ENCODE results near the gene IGFBP7. TPM values are rescaled to one million over a fixed set of nuclear protein-coding genes. Genes with fewer than 3 reads are reported as not detected.
A peak's percentile ranks its signal among the peaks of the same experiment; 100 is the strongest.

The IGFBP7 gene
- total RNA-seq, 4 donors from 2014 or later = 1,415 to 3,184 (median 2,179) TPM

DNA sequence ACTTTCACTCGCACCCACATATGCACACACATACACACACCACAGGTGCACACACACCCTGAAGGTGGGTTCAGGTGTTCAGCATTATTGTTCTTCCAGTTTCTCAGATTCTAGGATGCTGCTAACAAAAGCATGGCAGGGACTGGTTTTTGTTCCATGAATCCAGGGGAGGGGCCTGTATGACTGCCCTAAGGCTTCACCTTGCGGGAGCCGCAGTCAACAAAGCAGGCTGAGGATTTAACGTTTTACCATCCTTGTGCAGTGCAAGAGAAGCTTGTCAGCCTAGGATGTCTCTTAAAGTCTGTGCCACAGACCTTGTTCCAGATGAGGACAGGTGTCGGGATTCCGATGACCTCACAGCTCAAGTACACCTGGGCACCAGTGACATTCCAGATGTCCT is 69.7 kb downstream of the IGFBP7 start:
- peaks cover 0 to 67% (median 26%) of the 10 kb centered on the region in 4 donors for H3K4me1 ChIP-seq
- no peak overlapping the region for H3K4me3 ChIP-seq
- peaks cover 0 to 12% (median 0%) of the 10 kb centered on the region in 3 donors for H3K36me3 ChIP-seq
- WGBS, 2 donors = 79 to 84% methylated on average over 6 of the region's 6 CpGs
- no peaks in the 10 kb centered on the region for H3K27me3 ChIP-seq
- H3K9me3 ChIP-seq = no peaks in the 10 kb centered on the region
- no peak for DNase-seq (ENCODE audit: low spot score in 2 of 2)
- peak overlapping the region in 2 of 4 donors; percentile 11 to 77 for H3K27ac ChIP-seq
- TF ChIP-seq, protein P1, sequence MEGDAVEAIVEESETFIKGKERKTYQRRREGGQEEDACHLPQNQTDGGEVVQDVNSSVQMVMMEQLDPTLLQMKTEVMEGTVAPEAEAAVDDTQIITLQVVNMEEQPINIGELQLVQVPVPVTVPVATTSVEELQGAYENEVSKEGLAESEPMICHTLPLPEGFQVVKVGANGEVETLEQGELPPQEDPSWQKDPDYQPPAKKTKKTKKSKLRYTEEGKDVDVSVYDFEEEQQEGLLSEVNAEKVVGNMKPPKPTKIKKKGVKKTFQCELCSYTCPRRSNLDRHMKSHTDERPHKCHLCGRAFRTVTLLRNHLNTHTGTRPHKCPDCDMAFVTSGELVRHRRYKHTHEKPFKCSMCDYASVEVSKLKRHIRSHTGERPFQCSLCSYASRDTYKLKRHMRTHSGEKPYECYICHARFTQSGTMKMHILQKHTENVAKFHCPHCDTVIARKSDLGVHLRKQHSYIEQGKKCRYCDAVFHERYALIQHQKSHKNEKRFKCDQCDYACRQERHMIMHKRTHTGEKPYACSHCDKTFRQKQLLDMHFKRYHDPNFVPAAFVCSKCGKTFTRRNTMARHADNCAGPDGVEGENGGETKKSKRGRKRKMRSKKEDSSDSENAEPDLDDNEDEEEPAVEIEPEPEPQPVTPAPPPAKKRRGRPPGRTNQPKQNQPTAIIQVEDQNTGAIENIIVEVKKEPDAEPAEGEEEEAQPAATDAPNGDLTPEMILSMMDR (IDR thresholded peaks at IDR 0.05) = no peak
- no peak for TF ChIP-seq POLR2A (IDR thresholded peaks at IDR 0.05)
- no peak for TF ChIP-seq EP300 (IDR thresholded peaks at IDR 0.05)

DNA sequence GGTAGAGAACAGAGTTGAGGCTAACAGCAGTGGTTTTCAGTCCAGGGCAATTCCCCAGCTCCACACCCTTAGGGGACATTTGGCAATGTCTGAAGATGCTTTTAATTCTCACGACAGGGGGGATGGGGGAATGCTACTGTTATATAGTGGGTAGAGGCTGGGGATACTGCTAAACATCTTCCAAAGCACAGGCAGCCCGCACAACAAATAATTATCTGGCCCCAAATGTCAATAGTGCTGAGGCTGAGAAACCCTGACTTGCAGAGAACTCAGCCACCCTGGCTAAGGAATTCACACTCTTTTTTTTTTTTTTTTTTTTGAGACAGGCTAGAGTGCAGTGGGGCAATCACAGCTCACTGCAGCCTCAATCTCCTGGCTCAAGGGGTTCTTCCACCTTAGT is 70.8 kb downstream of the IGFBP7 start:
- Histone ChIP-seq H3K36me3 (peaks cover 0 to 12% (median 0%) of the 10 kb centered on the region in 3 donors), H3K27me3 (no peaks in the 10 kb centered on the region), H3K27ac (peak overlapping the region in 1 of 4 donors; percentile 11), H3K4me1 (peaks cover 0 to 55% (median 20%) of the 10 kb centered on the region in 4 donors), H3K4me3 (no peak overlapping the region), H3K9me3 (no peaks in the 10 kb centered on the region)
- 43 to 71% methylated on average over 2 of the region's 2 CpGs for WGBS, 2 donors
- no peak for DNase-seq (ENCODE audit: low spot score in 2 of 2)
- TF ChIP-seq EP300 (IDR thresholded peaks at IDR 0.05) = no peak

DNA sequence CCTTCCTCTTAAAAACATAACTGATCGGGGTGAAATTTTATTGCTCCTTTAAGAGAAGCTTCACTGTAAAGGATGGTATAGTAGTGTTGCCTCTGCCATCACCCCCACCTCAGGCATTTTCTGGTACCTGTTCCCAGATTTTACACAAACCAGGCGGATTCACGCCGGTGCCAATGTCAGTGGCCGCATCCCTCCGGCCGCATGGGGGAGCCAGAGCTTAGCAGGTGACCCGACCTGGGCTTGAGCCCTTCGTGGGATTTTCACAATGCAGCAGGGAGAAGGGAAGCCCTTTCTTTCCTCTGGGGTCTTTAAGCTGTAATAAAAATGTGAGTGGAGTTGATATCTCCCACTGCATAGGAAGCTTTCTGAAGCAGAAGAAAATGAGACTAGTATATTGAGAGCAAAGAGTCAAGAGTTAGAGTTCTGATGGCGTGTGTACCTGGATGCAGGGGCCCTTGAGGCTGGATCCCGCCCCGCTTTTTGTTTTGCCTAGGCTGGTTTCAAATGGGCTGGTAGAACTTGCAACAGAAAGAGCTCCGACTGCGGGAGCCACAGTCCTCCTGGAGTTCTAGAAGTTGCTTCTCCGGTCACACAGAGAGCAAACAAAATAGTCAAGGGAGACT is 72.1 kb downstream of the IGFBP7 start:
- H3K4me1 ChIP-seq = peaks cover 0 to 43% (median 13%) of the 10 kb centered on the region in 4 donors
- H3K27me3 ChIP-seq = no peaks in the 10 kb centered on the region
- WGBS, 2 donors = 47 to 52% methylated on average over 15 of the region's 15 CpGs
- DNase-seq (ENCODE audit: low spot score in 2 of 2) = peak; percentile 45 to 59
- peaks cover 0 to 12% (median 0%) of the 10 kb centered on the region in 3 donors for H3K36me3 ChIP-seq
- H3K4me3 ChIP-seq = no peak overlapping the region
- no peaks in the 10 kb centered on the region for H3K9me3 ChIP-seq
- H3K27ac ChIP-seq = peak overlapping the region in 1 of 4 donors; percentile 1
- TF ChIP-seq, protein P1 (IDR thresholded peaks at IDR 0.05) = peak; percentile 47 to 75 (median 67)
- no peak for TF ChIP-seq POLR2A (IDR thresholded peaks at IDR 0.05)
- TF ChIP-seq EP300 (IDR thresholded peaks at IDR 0.05) = peak in 1 of 2 donors; percentile 15

DNA sequence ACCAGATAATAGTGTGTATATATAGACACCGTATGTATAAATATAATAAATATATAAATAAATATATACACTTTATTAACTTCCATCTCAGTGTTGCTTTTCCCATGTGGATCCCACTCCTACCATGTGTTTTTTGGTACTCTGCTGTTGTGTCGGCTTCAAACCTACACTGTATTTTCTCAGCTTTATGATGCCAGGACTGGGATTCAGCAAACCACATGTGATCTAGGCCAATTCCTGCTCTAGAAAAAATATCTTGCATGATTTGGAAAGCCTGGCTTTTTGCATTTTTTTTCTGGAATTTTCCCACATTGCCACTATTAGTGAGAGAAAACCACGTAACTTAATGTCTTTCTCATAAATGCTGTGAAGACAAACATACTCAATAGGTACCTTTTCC is 75.7 kb downstream of the IGFBP7 start:
- no peak for DNase-seq (ENCODE audit: low spot score in 2 of 2)
- H3K27me3 ChIP-seq = no peaks in the 10 kb centered on the region
- H3K4me3 ChIP-seq = no peak overlapping the region
- peaks cover 0 to 9% (median 0%) of the 10 kb centered on the region in 4 donors for H3K4me1 ChIP-seq
- no peaks in the 10 kb centered on the region for H3K9me3 ChIP-seq
- WGBS, 2 donors = 67 to 73% methylated on average over 3 of the region's 3 CpGs
- TF ChIP-seq, protein P1 (IDR thresholded peaks at IDR 0.05) = no peak
- H3K36me3 ChIP-seq = peaks cover 0 to 48% (median 4%) of the 10 kb centered on the region in 3 donors
- H3K27ac ChIP-seq = peak overlapping the region in 1 of 4 donors; percentile 32

DNA sequence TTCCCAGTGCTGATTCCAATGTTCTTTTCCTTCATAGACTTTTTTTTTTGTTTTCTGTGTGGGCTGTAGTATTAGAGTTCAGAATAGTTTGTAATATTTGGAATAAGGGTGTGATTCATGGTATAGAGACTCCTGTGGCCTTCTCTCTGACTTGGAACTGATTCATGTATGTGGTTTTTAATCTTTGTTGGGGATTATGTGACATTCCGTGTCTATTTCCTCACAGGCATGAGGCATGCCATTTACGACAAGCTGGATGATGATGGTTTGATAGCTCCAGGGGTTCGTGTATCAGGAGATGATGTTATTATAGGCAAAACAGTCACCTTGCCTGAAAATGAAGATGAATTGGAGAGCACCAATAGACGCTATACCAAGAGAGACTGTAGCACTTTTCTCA is 87.1 kb downstream of the IGFBP7 start:
- no peaks in the 10 kb centered on the region for H3K27me3 ChIP-seq
- H3K4me1 ChIP-seq = peaks cover 0 to 3% (median 0%) of the 10 kb centered on the region in 4 donors
- WGBS, 2 donors = 86 to 87% methylated on average over 4 of the region's 4 CpGs
- H3K27ac ChIP-seq = no peak overlapping the region
- no peak overlapping the region for H3K4me3 ChIP-seq
- H3K9me3 ChIP-seq = no peaks in the 10 kb centered on the region
- TF ChIP-seq, protein P1 (IDR thresholded peaks at IDR 0.05) = no peak
- no peak for TF ChIP-seq EP300 (IDR thresholded peaks at IDR 0.05)
- TF ChIP-seq POLR2A (IDR thresholded peaks at IDR 0.05) = no peak
- no peak for DNase-seq (ENCODE audit: low spot score in 2 of 2)
- peaks cover 0 to 94% (median 17%) of the 10 kb centered on the region in 3 donors for H3K36me3 ChIP-seq
